ENCODE measurements around the gene ERMAP.
"Not testable (repeated sequence)": the region's sequence is repeated elsewhere in the genome, so short reads cannot be mapped to it uniquely, and the experiment has no call there.

Gene ERMAP

GRCh38 chr1:42861014-42861399 lies 44.1 kb downstream of the ERMAP start:
- no peak overlapping the region for H3K4me3 ChIP-seq (ENCODE audit: low read depth, low read length)
- no peak for TF ChIP-seq CTCF (IDR thresholded peaks at IDR 0.05; ENCODE audit: low read depth, low read length)

GRCh38 chr1:42866549-42866948 lies 49.6 kb downstream of the ERMAP start:
- TF ChIP-seq CTCF (IDR thresholded peaks at IDR 0.05; ENCODE audit: low read depth, low read length) = no peak
- no peak overlapping the region for H3K4me3 ChIP-seq (ENCODE audit: low read depth, low read length)

- not testable (repeated sequence) for H3K4me3 ChIP-seq (ENCODE audit: low read depth, low read length)
Observed at GRCh38 chr1:42868466-42868865, 51.5 kb downstream of the ERMAP start.

GRCh38 chr1:42869254-42869653 lies 52.3 kb downstream of the ERMAP start:
- H3K4me3 ChIP-seq (ENCODE audit: low read depth, low read length) = not testable (repeated sequence)

- not testable (repeated sequence) for H3K4me3 ChIP-seq (ENCODE audit: low read depth, low read length)
Observed at GRCh38 chr1:42869751-42870150, 52.8 kb downstream of the ERMAP start.

GRCh38 chr1:42873108-42873507 lies 56.2 kb downstream of the ERMAP start:
- H3K4me3 ChIP-seq (ENCODE audit: low read depth, low read length) = not testable (repeated sequence)

GRCh38 chr1:42873670-42874069 lies 56.7 kb downstream of the ERMAP start:
- no peak for TF ChIP-seq CTCF (IDR thresholded peaks at IDR 0.05; ENCODE audit: low read depth, low read length)
- no peak overlapping the region for H3K4me3 ChIP-seq (ENCODE audit: low read depth, low read length)

GRCh38 chr1:42876009-42876408 lies 59.1 kb downstream of the ERMAP start:
- no peak for TF ChIP-seq CTCF (IDR thresholded peaks at IDR 0.05; ENCODE audit: low read depth, low read length)
- no peak overlapping the region for H3K4me3 ChIP-seq (ENCODE audit: low read depth, low read length)

- H3K4me3 ChIP-seq (ENCODE audit: low read depth, low read length) = no peak overlapping the region
- no peak for TF ChIP-seq CTCF (IDR thresholded peaks at IDR 0.05; ENCODE audit: low read depth, low read length)
Observed at GRCh38 chr1:42877380-42877779, 60.5 kb downstream of the ERMAP start.

- H3K4me3 ChIP-seq (ENCODE audit: low read depth, low read length) = no peak overlapping the region
- TF ChIP-seq CTCF (IDR thresholded peaks at IDR 0.05; ENCODE audit: low read depth, low read length) = no peak
Observed at GRCh38 chr1:42880384-42880783, 63.5 kb downstream of the ERMAP start.

Data from WI38 (cell line).